ENCODE data around the gene INO80B. TPM values are rescaled to one million over a fixed set of nuclear protein-coding genes. Genes with fewer than 3 reads are reported as not detected.

INO80B gene
- total and polyA plus RNA-seq, 2 of the 8 experiments (the other 6 are each of a cell fraction or from before 2014, with no cell fraction given), result 3.9 to 18.5 TPM

- TF ChIP-seq ATF2 (IDR thresholded peaks at IDR 0.05; ENCODE audit: low read length) (no peak), SP4 (IDR thresholded peaks at IDR 0.05; ENCODE audit: low read length) (no peak), YY1 (IDR thresholded peaks at IDR 0.05; ENCODE audit: low read depth, low read length) (no peak), E2F6 (IDR thresholded peaks at IDR 0.05) (no peak), CBX8 (IDR thresholded peaks at IDR 0.05; ENCODE audit: borderline replicate concordance, low read depth, low read length) (no peak), POLR2AphosphoS5 (IDR thresholded peaks at IDR 0.05; ENCODE audit: low read depth, low read length) (no peak)
Observed at GRCh38 chr2:74495440-74495839, 40.6 kb downstream of the INO80B start (continued).
